HL-60 (cell line): Measurements from ENCODE around the gene THSD7A.

Experiments used
- DNase-seq, 2 experiments: peaks; one replicate each; pipeline ENCODE4 v3.0.0-alpha.2; 2010 to 2020; ENCODE audit warnings: low read depth in 1 of 2, low spot score in 1 of 2
- H3K27ac ChIP-seq: fragments of 250-450 bp; sonication (Bioruptor Pico); replicated peaks from 2 replicates; pipeline ENCODE4 v1.5.1; 2020; ENCODE audit warnings: mild to moderate bottlenecking, moderate library complexity
- H3K27me3 ChIP-seq: fragments of 250-450 bp; sonication (Bioruptor Pico); 2 replicates; pipeline ENCODE4 v1.5.1; 2021; ENCODE audit warnings: mild to moderate bottlenecking, moderate library complexity; ENCODE audit not compliant: insufficient read depth, poor library complexity, severe bottlenecking
- H3K4me3 ChIP-seq: replicated peaks from 2 replicates; pipeline ENCODE4 v1.5.1; 2011; ENCODE audit warnings: mild to moderate bottlenecking, control low read depth, low read length; ENCODE audit not compliant: insufficient read depth
- CTCF ChIP-seq: IDR thresholded peaks from one replicate; pipeline ENCODE4 v1.5.1; 2011; ENCODE audit warnings: low read length, control low read depth, inconsistent platforms; ENCODE audit not compliant: insufficient read depth
- GABPA ChIP-seq: IDR thresholded peaks from 2 replicates; pipeline ENCODE4 v1.6.1; 2012; ENCODE audit warnings: low read depth
- POLR2AphosphoS5 ChIP-seq: IDR thresholded peaks from 2 replicates; pipeline ENCODE4 v1.6.1; 2012; ENCODE audit warnings: low read depth
- REST ChIP-seq: IDR thresholded peaks from 2 replicates; pipeline ENCODE4 v1.6.1; 2012; ENCODE audit warnings: low read depth; ENCODE audit not compliant: insufficient replicate concordance
- SPI1 ChIP-seq: IDR thresholded peaks from 2 replicates; pipeline ENCODE4 v1.6.1; 2012; ENCODE audit warnings: low read depth, mild to moderate bottlenecking, borderline replicate concordance

THSD7A gene

GRCh38 chr7:11650030-11650429, 182.0 kb downstream of the THSD7A start:
- Histone ChIP-seq H3K27me3 (no peaks in the 10 kb centered on the region), H3K4me3 (no peak overlapping the region), H3K27ac (no peak overlapping the region)
- TF ChIP-seq CTCF (no peak), SPI1 (no peak), REST (no peak), POLR2AphosphoS5 (no peak), GABPA (no peak)
- no peak for DNase-seq

- TF ChIP-seq POLR2AphosphoS5, result no peak
- no peak for TF ChIP-seq CTCF
- no peak for TF ChIP-seq GABPA
- TF ChIP-seq REST, result no peak
- TF ChIP-seq SPI1, result no peak
- Histone ChIP-seq H3K27me3 (no peaks in the 10 kb centered on the region), H3K4me3 (no peak overlapping the region), H3K27ac (no peak overlapping the region)
- no peak for DNase-seq
These were observed 183.0 kb downstream of the THSD7A start for GRCh38 chr7:11648980-11649379.

GRCh38 chr7:11648101-11648500, 183.9 kb downstream of the THSD7A start:
- no peak overlapping the region for H3K4me3 ChIP-seq
- H3K27me3 ChIP-seq, result no peaks in the 10 kb centered on the region
- TF ChIP-seq CTCF (no peak), GABPA (no peak), POLR2AphosphoS5 (no peak)
- H3K27ac ChIP-seq, result no peak overlapping the region
- DNase-seq, result no peak

- TF ChIP-seq REST (no peak), SPI1 (no peak), GABPA (no peak), POLR2AphosphoS5 (no peak), CTCF (no peak)
- no peaks in the 10 kb centered on the region for H3K27me3 ChIP-seq
- no peak overlapping the region for H3K4me3 ChIP-seq
- H3K27ac ChIP-seq, result no peak overlapping the region
- DNase-seq, result no peak
These were observed 189.2 kb downstream of the THSD7A start for GRCh38 chr7:11642841-11643240.
